Stimulated activated CD4-positive, alpha-beta T cell treated with anti-CD3 and anti-CD28 coated beads, Interleukin-4, amount 100 ng/mL, for 4 hours (primary cell): ENCODE data around the gene CTNNA3.

Experiments used
- DNase-seq, 2 experiments: peaks; one replicate each; pipeline ENCODE4 v3.0.0-alpha.2; 2020

Gene CTNNA3

DNA sequence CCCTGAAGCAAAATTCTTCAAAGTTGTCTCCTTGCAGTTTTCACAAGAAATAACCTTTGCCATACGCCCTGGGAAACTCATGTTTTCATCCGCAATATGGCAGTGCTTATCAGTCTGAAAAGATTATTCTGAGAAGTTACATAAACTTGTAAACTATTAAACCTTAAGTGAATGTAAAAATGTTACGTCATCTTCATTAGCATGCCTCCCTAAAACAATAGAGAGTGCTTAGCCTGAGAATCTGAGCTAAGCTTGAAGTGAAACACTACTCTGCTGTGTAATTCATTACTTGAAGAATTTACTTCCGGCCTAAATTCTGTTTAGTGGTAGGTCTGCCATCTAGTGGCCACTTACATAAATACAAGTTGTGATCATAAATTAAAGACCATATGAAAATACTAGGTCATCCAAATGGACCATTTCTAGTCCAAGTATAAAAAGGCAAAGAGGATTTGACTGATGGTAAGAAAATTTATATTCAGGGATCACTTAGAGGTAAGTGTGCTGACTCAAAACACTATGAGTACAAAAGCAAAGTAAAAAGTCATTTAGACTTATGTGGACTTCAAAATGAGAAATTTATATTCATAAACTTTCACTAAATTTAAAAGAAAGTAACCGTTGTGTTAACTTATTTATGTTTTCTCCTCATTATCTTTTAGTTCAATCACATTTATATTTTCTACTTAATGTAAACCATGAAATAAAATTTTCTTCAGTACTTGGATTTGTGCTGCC lies 1515.2 kb downstream of the CTNNA3 start:
- DNase-seq = no peak

DNA sequence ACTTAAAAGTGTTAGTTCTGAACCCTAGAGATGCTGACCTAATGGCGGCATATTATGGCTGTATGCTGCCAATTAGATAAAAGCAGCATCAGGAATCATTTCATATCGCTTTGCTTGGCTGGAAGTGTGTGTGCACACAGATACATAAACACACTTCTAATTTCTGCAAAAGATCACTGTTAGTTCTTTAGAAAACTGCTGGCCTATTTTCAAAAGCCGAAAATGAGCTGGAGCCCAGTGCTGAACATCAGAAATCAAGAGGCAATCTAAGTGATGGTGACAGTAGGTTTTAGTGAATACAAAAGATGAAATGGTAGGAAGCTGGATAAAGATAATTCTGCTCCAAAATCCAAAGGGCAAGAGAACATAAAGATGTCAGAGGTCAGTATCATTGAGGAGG lies 1516.0 kb downstream of the CTNNA3 start:
- DNase-seq = no peak

GRCh38 chr10:66176772-66177171 lies 1519.2 kb downstream of the CTNNA3 start:
- DNase-seq = no peak

DNA sequence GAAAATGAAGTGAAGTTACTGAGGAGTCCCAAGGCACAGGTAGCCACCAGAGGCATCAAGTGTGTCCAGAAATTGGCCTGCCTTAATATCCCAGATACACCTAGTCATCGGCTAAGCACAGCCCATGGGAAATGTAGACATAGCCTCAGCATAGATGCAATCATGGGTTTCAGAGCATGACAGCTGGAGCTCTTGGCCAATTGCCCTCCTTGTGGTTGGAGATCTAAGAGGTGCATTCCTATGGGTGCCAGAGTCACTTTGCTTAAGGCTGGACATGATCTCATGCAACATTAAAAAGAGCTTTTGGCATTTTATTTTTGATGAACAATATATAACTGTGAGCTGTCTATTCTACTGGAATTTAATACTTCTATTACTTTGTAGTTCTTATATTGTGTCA lies 1528.2 kb downstream of the CTNNA3 start:
- DNase-seq = no peak

GRCh38 chr10:66162560-66163143 lies 1533.3 kb downstream of the CTNNA3 start:
- no peak for DNase-seq

- DNase-seq = no peak
These were observed 1544.6 kb downstream of the CTNNA3 start for GRCh38 chr10:66151346-66151745.

DNA sequence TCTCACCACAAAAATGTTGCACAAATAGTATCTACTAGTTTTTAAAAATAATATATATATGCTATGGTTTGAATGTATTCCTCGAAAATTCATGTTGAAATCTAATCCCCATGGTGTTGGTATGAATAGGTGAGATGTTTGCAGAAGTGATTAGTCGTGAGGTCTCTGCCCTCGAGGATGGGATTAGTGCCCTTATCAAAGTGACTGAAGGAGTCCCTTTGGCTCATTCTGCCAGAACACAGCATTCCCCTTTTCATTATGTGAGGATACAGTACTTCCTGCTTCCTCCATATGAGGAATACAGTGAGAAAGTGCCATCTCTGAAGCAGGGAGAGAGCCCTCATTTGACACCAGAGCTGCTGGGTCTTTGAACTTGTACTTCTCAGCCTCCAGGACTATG lies 1547.7 kb downstream of the CTNNA3 start:
- DNase-seq = no peak

DNA sequence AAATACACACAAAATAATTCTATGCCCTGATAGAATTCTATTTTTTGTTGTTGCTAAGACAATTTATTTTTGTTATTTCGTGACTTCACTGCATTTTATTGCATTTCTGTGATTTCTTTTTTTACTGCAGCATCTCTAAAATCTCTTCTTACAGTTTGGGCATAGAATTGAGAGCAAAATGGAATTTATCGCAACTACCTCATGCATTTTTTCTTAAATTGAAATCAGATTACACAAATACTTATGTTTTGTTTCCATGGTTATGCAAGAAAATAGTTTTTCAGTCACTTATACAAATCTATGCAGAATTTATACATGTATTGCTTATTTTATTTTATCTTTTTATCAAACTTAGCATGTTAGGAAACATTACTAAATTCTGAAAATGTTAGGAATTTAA lies 1552.0 kb downstream of the CTNNA3 start:
- no peak for DNase-seq

DNA sequence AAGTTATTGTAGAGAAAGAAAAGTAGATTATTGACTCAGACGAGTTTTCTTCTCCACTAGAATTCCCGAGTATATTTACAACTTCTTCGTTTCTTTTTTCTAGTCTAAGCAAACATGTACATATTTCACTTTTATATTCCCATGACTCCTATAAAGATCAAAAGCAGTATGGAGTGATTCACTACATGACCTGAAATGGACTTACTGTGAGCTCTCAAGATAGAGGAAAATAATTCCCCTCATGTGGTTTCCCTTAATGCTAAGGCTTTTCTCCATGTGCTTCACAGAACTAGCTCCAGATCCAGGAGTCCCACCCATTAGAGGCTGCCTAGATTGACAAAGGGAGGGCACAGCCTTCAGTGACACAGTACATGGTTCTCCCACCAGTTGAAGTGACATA lies 1593.2 kb downstream of the CTNNA3 start:
- no peak for DNase-seq

GRCh38 chr10:66098595-66099480 lies 1597.2 kb downstream of the CTNNA3 start:
- no peak for DNase-seq

DNA sequence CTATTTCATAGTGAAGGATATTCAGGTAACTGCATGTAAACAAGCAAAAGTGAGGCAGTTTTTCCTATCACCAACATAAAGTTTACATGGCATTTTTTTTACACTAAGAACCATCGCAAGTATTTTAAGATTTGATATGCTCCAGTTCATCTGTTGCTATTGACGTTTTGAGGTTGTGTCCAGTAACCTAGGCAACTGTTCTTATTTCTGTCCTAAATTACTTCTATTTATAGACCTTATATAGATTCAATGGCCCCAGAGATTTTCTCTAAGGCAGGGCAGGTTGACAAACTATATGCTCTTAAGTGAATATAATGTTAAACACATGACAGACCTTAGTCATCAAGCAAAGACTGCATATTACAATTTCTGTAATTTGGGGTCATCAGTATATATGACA lies 1600.4 kb downstream of the CTNNA3 start:
- no peak for DNase-seq

- no peak for DNase-seq
These were observed 1610.1 kb downstream of the CTNNA3 start for GRCh38 chr10:66085906-66086305.

- DNase-seq = no peak
These were observed 1624.1 kb downstream of the CTNNA3 start for GRCh38 chr10:66071907-66072306.

GRCh38 chr10:66058594-66058993 lies 1637.4 kb downstream of the CTNNA3 start:
- DNase-seq = no peak

DNA sequence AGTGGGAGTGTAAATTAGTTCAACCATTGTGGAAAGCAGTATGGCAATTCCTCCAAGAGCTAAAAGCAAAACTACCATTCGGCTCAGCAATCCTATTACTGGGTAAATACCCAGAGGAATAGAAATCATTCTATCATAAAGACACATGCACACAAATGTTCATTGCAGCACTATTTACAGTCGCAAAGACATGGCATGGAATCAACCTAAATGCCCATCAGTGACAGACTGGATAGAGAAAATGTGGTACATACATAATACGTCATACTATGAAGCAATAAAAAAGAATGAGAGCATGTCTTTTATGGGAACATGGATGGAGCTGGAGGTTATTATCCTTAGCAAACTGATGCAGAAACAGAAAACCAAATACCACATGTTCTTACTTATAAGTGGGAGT lies 1646.7 kb downstream of the CTNNA3 start:
- no peak for DNase-seq

DNA sequence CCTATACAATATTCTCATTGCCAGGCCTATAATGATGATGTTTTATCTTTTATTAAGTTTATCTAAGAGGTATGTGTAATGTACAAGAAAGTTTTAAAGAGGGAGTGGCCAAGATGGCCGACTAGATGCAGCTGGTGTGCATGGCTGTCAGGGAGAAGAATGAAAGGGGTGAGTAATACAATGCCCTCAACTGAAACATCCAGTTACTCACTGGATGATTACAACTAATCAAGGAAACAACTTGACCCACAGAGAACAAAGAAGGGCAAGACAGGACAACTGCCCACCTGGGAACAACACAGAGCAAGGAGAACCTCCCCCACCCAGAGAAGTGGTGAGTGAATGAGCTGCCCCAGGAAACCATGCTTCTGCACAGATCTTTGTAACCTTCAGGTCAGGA lies 1650.1 kb downstream of the CTNNA3 start:
- no peak for DNase-seq

GRCh38 chr10:66041771-66042170 lies 1654.2 kb downstream of the CTNNA3 start:
- no peak for DNase-seq

GRCh38 chr10:66038623-66039022 lies 1657.4 kb downstream of the CTNNA3 start:
- DNase-seq = no peak

- DNase-seq = no peak
These were observed 1669.7 kb downstream of the CTNNA3 start for GRCh38 chr10:66026321-66026720.

- no peak for DNase-seq
These were observed 1670.8 kb downstream of the CTNNA3 start for GRCh38 chr10:66025186-66025585.

DNA sequence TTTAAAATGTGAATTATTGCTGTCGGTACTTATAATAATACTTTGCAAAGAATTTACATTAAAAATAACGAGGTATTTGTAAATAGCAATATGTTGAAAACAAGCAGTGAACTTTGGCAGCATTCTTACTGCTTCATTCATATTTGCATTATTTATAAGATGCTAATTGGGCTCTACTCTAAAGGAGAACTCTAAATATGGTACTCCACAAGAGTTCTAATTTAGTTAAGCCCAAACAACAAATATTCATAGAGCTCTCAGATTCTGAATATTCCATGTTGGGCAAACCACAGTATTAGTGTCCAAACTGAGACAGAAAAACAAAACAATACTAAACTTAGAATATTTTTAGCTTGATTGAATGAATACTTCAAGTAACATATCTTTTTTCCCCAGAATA lies 1674.6 kb downstream of the CTNNA3 start:
- DNase-seq = no peak

GRCh38 chr10:66008221-66008620 lies 1687.8 kb downstream of the CTNNA3 start:
- DNase-seq = no peak

DNA sequence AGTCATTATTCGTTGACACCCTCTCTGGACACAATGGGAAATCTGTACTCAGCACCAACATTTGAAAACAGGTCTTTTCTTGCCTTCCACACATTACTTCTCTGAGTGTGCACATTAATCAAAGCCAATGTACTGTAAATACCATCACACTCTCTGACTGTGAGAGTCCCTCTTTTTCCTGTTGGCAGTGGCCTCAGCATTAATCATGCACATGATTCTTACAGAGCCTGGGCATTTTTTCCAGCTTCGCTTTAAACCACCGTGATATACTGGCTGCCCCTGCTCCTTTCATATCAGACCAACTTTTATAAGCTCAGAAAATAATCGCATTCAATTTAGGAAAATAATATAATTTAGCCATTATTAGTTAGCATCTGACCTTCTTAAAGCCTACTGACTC lies 1689.6 kb downstream of the CTNNA3 start:
- no peak for DNase-seq

- no peak for DNase-seq
These were observed 1702.5 kb downstream of the CTNNA3 start for GRCh38 chr10:65993451-65993850.
